IPS-11a (cell line): ENCODE data around the gene RAB11FIP4.

Experiments
- H3K4me3 ChIP-seq: one replicate; pipeline ENCODE4 v1.5.1; 2013; ENCODE audit warnings: low read depth, low read length, control low read depth

The RAB11FIP4 gene

GRCh38 chr17:31561469-31562375 is 170.2 kb downstream of the RAB11FIP4 start:
- H3K4me3 ChIP-seq: no peak overlapping the region

GRCh38 chr17:31562376-31562840 is 170.9 kb downstream of the RAB11FIP4 start:
- no peak overlapping the region for H3K4me3 ChIP-seq

GRCh38 chr17:31564291-31564690 is 172.8 kb downstream of the RAB11FIP4 start:
- no peak overlapping the region for H3K4me3 ChIP-seq

- no peak overlapping the region for H3K4me3 ChIP-seq
Measured at GRCh38 chr17:31564883-31565301, 173.4 kb downstream of the RAB11FIP4 start.

GRCh38 chr17:31565652-31566051 is 174.2 kb downstream of the RAB11FIP4 start:
- no peak overlapping the region for H3K4me3 ChIP-seq

GRCh38 chr17:31566247-31566991 is 174.9 kb downstream of the RAB11FIP4 start:
- H3K4me3 ChIP-seq: no peak overlapping the region

- no peak overlapping the region for H3K4me3 ChIP-seq
Measured at GRCh38 chr17:31566992-31567373, 175.5 kb downstream of the RAB11FIP4 start.

GRCh38 chr17:31568121-31568520 is 176.6 kb downstream of the RAB11FIP4 start:
- no peak overlapping the region for H3K4me3 ChIP-seq

- H3K4me3 ChIP-seq: no peak overlapping the region
Measured at GRCh38 chr17:31568539-31568938, 177.1 kb downstream of the RAB11FIP4 start.

GRCh38 chr17:31570231-31570630 is 178.8 kb downstream of the RAB11FIP4 start:
- H3K4me3 ChIP-seq: no peak overlapping the region

GRCh38 chr17:31570951-31571892 is 179.7 kb downstream of the RAB11FIP4 start:
- H3K4me3 ChIP-seq: no peak overlapping the region

GRCh38 chr17:31572341-31572740 is 180.9 kb downstream of the RAB11FIP4 start:
- H3K4me3 ChIP-seq: no peak overlapping the region

- H3K4me3 ChIP-seq: no peak overlapping the region
Measured at GRCh38 chr17:31573047-31573446, 181.6 kb downstream of the RAB11FIP4 start.

GRCh38 chr17:31573861-31574260 is 182.4 kb downstream of the RAB11FIP4 start:
- no peak overlapping the region for H3K4me3 ChIP-seq

GRCh38 chr17:31574458-31574857 is 183.0 kb downstream of the RAB11FIP4 start:
- no peak overlapping the region for H3K4me3 ChIP-seq

- no peak overlapping the region for H3K4me3 ChIP-seq
Measured at GRCh38 chr17:31575043-31575442, 183.6 kb downstream of the RAB11FIP4 start.

- H3K4me3 ChIP-seq: no peak overlapping the region
Measured at GRCh38 chr17:31579265-31579664, 187.8 kb downstream of the RAB11FIP4 start.

- H3K4me3 ChIP-seq: no peak overlapping the region
Measured at GRCh38 chr17:31580316-31580705, 188.8 kb downstream of the RAB11FIP4 start.

GRCh38 chr17:31580706-31581490 is 189.4 kb downstream of the RAB11FIP4 start:
- H3K4me3 ChIP-seq: no peak overlapping the region

GRCh38 chr17:31581491-31581890 is 190.0 kb downstream of the RAB11FIP4 start:
- no peak overlapping the region for H3K4me3 ChIP-seq
